Activated CD8-positive, alpha-beta T cell treated with anti-CD3 and anti-CD28 coated beads for 36 hours (primary cell): Measurements from ENCODE around the gene SRBD1. TPM values are rescaled to one million over a fixed set of nuclear protein-coding genes. Genes with fewer than 3 reads are reported as not detected.

Source experiments
- ATAC-seq: fragments of 200-7000 bp; cut with Tn5 transposase; one replicate; pipeline ENCODE4 v1.10.0; 2021; ENCODE audit warnings: mild to moderate bottlenecking, moderate library complexity
- CTCF ChIA-PET: fragments of 350-600 bp; sonication (Branson Sonifier 250); formaldehyde crosslinking; loops from one replicate; lab custom pipeline; 2021; ENCODE audit warnings: antibody characterized with exemption; lab: Charles Lee
- POLR2A ChIA-PET: fragments of 350-600 bp; sonication (Branson Sonifier 250); formaldehyde crosslinking; loops from one replicate; lab custom pipeline; 2021; ENCODE audit warnings: antibody characterized with exemption; lab: Charles Lee
- DNase-seq: peaks from one replicate; pipeline ENCODE4 v3.0.0-alpha.2; 2020
- H3K27ac Mint-ChIP-seq: one replicate; pipeline ENCODE4 v1.8.0; 2021; ENCODE audit warnings: mild to moderate bottlenecking, mixed read lengths
- H3K27me3 Mint-ChIP-seq: one replicate; pipeline ENCODE4 v1.8.0; 2021; ENCODE audit warnings: mixed read lengths
- H3K36me3 Mint-ChIP-seq: one replicate; pipeline ENCODE4 v1.8.0; 2021; ENCODE audit warnings: low read depth, mixed read lengths
- H3K4me1 Mint-ChIP-seq: one replicate; pipeline ENCODE4 v1.8.0; 2021; ENCODE audit warnings: low read depth, mixed read lengths
- H3K4me3 Mint-ChIP-seq: one replicate; pipeline ENCODE4 v1.8.0; 2021; ENCODE audit warnings: mild to moderate bottlenecking, moderate library complexity, mixed read lengths
- H3K9me3 Mint-ChIP-seq: one replicate; pipeline ENCODE4 v1.8.0; 2021; ENCODE audit warnings: mixed read lengths
- intact Hi-C: fragments of 100-400 bp; cut with micrococcal nuclease; formaldehyde crosslinking; loops from one replicate; pipeline ENCODE4 v1.10.0; 2022
- total RNA-seq, 2 experiments: library from RNA; stranded (reverse); gene quantifications; one replicate each; pipeline ENCODE4 v1.2.3, GENCODE V29; 2021
- TF ChIP-seq, protein P1 (sequence below): fragments of 200-600 bp; IDR thresholded peaks from one replicate; pipeline ENCODE4 v1.8.0; 2022; ENCODE audit warnings: antibody characterized with exemption, mild to moderate bottlenecking

The SRBD1 gene
- total RNA-seq, 2 experiments from 2014 or later = 14.8 to 21.7 TPM

- POLR2A ChIA-PET = no interaction called here
- H3K9me3 Mint-ChIP-seq = no peaks in the 10 kb centered on the region
- no peak for ATAC-seq
Measured at GRCh38 chr2:45518546-45518945, 92.5 kb downstream of the SRBD1 start.

DNA sequence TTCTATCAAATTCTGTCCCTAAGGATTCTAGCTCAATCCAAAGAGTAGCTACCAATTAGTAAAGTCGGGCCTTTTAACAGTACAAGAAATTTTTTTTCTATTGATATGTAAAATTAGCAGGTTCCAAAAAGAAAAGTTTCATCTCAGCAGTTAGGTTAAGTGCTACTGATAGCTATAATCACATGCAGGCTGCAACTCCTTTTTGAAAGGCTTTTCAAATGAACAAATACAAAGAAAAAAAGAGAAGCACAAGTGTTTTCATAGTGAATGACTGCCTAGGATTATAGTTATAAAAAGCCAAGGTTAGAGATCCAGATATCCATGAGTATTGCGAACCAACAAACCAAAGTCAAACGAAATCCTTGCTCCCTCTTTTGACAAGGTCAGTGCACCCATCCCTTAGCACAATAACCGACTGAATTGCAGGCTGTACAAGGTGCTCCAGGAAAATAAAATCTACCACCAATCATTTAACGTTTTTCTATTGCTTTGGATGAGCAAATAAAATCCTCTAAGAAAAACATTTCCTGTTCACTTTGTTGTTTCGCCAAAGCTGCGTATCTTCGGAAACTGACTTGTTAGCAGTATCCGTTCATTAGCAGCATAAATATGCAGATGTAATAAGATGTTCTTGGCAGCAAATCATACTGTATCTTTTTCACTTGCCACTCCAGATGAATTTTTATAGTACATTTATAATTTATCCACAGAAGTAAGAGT, 100.2 kb downstream of the SRBD1 start:
- POLR2A ChIA-PET = no interaction called here
- DNase-seq = no peak
- no peaks in the 10 kb centered on the region for H3K9me3 Mint-ChIP-seq
- H3K4me1 Mint-ChIP-seq = peaks cover 2% of the 10 kb centered on the region
- no peak for ATAC-seq
- no peaks in the 10 kb centered on the region for H3K27me3 Mint-ChIP-seq
- CTCF ChIA-PET = interaction anchor here (1.3 kb wide), 2 partner anchors 16 to 1031 kb away, joined by 3 to 8 read pairs; no protein-coding TSS in a partner anchor
- peaks cover 11% of the 10 kb centered on the region for H3K36me3 Mint-ChIP-seq
- intact Hi-C loops = no loop called here
- H3K27ac Mint-ChIP-seq = no peak overlapping the region
- H3K4me3 Mint-ChIP-seq = no peak overlapping the region
- TF ChIP-seq, protein P1, sequence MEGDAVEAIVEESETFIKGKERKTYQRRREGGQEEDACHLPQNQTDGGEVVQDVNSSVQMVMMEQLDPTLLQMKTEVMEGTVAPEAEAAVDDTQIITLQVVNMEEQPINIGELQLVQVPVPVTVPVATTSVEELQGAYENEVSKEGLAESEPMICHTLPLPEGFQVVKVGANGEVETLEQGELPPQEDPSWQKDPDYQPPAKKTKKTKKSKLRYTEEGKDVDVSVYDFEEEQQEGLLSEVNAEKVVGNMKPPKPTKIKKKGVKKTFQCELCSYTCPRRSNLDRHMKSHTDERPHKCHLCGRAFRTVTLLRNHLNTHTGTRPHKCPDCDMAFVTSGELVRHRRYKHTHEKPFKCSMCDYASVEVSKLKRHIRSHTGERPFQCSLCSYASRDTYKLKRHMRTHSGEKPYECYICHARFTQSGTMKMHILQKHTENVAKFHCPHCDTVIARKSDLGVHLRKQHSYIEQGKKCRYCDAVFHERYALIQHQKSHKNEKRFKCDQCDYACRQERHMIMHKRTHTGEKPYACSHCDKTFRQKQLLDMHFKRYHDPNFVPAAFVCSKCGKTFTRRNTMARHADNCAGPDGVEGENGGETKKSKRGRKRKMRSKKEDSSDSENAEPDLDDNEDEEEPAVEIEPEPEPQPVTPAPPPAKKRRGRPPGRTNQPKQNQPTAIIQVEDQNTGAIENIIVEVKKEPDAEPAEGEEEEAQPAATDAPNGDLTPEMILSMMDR = no peak

More at GRCh38 chr2:45518546-45518945, 92.5 kb downstream of the SRBD1 start:
- CTCF ChIA-PET = interaction anchor here (1.3 kb wide), 1 partner anchor 23 kb away, joined by 3 read pairs; no protein-coding TSS in a partner anchor
- intact Hi-C loops = no loop called here
- H3K27me3 Mint-ChIP-seq = no peaks in the 10 kb centered on the region
- H3K27ac Mint-ChIP-seq = no peak overlapping the region
- no peak overlapping the region for H3K4me3 Mint-ChIP-seq
- no peaks in the 10 kb centered on the region for H3K4me1 Mint-ChIP-seq
- DNase-seq = no peak
- H3K36me3 Mint-ChIP-seq = peaks cover 3% of the 10 kb centered on the region
- TF ChIP-seq, protein P1 = no peak

- Mint-ChIP-seq H3K4me3 (no peak overlapping the region), H3K9me3 (peaks cover 5% of the 10 kb centered on the region), H3K36me3 (peaks cover 14% of the 10 kb centered on the region), H3K27me3 (no peaks in the 10 kb centered on the region), H3K4me1 (peaks cover 2% of the 10 kb centered on the region), H3K27ac (no peak overlapping the region)
- intact Hi-C loops = no loop called here
- no peak for DNase-seq
- ChIA-PET CTCF (interaction anchor here (1.3 kb wide), 1 partner anchor 35 kb away, joined by 3 read pairs; no protein-coding TSS in a partner anchor), POLR2A (no interaction called here)
- ATAC-seq = no peak
- TF ChIP-seq, protein P1 = no peak
Measured at GRCh38 chr2:45506756-45507155, 104.3 kb downstream of the SRBD1 start.

DNA sequence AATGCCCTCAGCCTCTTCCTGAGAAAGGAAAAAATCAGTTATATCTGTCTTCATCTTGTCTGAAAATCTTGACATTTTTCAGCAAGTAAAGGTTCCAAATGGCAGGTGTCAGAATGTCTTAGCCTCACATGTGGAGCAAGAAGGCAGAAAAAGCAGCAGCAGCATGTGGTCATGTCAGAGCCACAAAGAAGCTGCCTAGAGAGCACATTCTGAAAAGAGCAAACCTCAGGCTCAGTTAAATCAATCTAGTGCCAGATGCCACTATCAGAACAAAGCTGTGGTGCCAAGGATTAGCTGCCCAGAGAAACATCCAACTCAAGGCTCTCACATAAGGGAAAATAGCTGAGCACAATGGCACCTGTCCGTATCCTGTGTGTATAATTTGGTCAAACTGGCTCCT, 105.9 kb downstream of the SRBD1 start:
- POLR2A ChIA-PET = no interaction called here
- H3K27me3 Mint-ChIP-seq = no peaks in the 10 kb centered on the region
- H3K9me3 Mint-ChIP-seq = peaks cover 5% of the 10 kb centered on the region
- DNase-seq = no peak
- no peak overlapping the region for H3K27ac Mint-ChIP-seq
- intact Hi-C loops = no loop called here
- no peak for ATAC-seq
- TF ChIP-seq, protein P1 = no peak
- CTCF ChIA-PET = interaction anchor here (1.2 kb wide), 2 partner anchors 10 kb away, joined by 3 to 4 read pairs; no protein-coding TSS in a partner anchor
- H3K36me3 Mint-ChIP-seq = peaks cover 12% of the 10 kb centered on the region
- peaks cover 2% of the 10 kb centered on the region for H3K4me1 Mint-ChIP-seq
- H3K4me3 Mint-ChIP-seq = no peak overlapping the region
